Stimulated activated CD4-positive, alpha-beta T cell treated with anti-CD3 and anti-CD28 coated beads, Interleukin-2, amount 100 ng/mL, for 48 hours (primary cell): ENCODE results near the gene TEAD2.
A peak's percentile ranks its signal among the peaks of the same experiment; 100 is the strongest.

Experiments
- DNase-seq, 2 donors: peaks; one replicate each; pipeline ENCODE4 v3.0.0-alpha.2; 2020

TEAD2 gene

DNA sequence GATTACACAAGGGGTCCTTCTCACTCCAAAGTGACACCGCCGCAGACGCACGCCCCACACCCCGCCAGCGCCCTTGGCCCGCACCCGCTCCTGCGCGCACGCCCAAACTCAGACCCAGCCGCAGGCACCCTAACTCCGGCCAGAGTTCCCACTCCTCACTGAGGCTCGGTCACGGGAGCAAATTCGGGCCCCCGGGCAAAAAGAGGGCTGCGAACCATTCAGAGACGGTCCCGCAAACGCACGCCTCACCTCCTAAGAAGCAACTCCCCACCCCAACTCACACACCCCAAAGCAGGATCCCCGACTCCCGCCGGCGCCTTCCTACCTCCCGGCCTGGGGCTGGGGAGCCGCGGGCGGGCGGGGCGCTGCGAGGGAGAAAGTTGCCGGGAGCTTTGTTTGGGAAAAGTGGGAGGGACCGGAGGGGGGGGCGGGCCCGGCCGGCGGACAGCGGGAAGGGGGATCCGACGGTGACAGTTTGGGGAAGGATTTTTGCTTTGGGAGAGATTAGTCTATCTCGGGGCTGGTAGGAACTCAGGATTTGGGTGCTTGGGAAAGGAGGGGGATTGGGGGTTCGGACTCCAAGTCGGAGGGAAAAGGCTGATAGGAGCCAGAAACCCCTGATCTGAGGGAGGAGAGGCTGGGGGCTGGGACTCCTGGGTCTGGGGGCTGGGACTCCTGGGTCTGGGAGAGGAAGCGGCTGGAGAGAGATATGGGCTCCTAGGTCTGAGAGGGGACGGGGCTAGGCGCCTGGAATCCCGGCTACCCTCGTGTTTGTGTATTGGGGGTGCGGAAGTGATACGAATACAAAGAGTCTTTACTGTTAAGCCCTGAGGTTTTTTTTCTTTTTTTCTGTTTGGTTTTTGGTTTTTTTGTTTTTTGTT is at the start of gene TEAD2:
Gene TEAD2, minus strand, starts transcription at position 369 of the 881 bp plus-strand sequence. CDS start 2,341 bp downstream, outside the sequence.
- DNase-seq = no peak

GRCh38 chr19:49411681-49412326 is 49.6 kb upstream of the TEAD2 start:
- DNase-seq = no peak

GRCh38 chr19:49409441-49410029 is 47.3 kb upstream of the TEAD2 start:
- no peak for DNase-seq

DNA sequence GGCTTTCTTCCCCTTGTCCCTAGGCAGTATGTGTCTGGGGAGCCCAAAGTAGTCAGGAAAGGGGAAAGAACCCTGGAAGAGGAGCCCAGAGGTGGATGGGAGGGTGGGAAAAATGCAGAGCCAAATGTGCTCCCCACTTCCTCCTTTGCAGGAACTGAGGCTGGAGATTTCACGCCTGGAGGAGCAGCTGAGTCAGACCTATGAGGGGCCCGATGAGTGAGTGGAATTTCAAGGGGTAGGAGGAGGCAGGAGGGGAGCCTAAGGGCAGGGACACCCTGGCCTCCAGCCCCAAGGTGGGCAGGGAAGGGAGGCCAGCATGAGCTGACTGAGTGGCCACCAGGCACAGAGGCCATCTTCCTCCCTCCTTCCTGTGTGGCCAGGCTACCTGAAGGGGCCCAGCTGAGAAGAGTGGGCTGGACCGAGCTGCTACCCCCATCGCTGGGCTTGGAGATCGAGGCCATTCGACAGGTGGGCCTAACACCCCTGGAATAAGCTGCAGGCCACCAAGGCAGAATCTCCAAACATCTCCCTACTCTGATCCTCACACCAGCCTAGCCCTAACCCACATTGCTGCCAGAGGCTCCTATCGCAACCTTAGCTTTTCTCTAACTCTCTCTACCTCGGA is 46.7 kb upstream of the TEAD2 start:
- DNase-seq = no peak

- no peak for DNase-seq
Measured at GRCh38 chr19:49407482-49408015, 45.3 kb upstream of the TEAD2 start.

GRCh38 chr19:49407079-49407478 is 44.9 kb upstream of the TEAD2 start:
- no peak for DNase-seq

DNA sequence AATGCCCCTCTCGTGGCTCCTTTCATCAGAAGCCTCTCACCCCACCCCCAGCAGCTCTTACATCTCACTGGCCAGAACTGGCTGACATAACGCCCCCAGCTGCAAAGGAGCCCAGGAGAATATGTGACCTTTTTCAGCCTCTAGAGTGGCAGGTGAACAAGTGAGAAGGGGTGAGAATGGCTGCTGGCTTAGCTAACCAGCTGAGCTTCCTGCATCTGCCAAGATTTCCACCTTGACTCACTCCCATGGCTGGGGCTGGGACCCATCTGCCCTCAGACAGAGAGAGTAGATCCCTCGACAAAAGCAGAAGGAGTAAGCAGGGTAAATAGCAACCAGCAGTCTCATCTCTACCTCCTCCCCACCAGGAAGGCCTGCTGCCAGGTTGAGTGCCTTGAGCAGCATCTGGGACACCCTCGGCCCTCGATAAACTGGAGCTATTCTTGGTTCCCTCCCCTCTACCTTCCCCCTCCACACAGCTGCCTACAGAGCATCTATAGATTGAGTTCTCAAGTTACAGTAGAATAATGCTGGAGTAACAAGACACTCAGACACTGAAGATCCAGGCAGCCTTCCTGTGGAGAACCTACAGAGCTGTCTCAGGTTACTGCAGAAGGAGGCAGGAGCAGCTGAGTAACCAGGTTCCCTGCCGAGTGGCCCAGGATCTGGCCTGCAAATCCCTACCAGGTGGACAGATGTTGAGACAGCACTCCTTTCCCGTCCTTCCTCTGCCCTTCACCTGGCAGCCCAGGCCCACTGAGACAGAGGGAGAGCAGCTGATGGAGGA is 41.4 kb upstream of the TEAD2 start:
- DNase-seq = no peak

GRCh38 chr19:49400029-49400428 is 37.8 kb upstream of the TEAD2 start:
- no peak for DNase-seq

DNA sequence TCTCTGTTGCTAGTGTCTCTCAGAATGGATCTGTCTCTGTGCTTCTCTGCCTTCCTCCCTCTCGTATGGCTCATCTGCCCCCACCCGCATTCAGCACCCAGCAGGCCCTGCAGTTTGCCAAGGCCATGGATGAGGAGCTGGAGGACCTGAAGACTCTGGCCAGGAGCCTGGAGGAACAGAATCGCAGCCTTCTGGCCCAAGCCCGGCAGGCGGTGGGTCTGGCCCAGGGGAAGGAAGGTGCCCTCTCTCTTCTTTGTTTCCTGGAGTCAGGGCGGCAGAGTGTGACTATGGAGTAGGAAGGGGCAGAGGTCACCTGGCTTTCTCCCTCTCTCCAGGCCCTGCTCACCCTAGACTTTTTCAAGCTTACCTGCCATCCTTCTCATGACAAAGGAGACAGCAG is 36.7 kb upstream of the TEAD2 start:
- no peak for DNase-seq

GRCh38 chr19:49398001-49398615 is 35.9 kb upstream of the TEAD2 start:
- DNase-seq = no peak

GRCh38 chr19:49396738-49397505 is 34.7 kb upstream of the TEAD2 start:
- no peak for DNase-seq

DNA sequence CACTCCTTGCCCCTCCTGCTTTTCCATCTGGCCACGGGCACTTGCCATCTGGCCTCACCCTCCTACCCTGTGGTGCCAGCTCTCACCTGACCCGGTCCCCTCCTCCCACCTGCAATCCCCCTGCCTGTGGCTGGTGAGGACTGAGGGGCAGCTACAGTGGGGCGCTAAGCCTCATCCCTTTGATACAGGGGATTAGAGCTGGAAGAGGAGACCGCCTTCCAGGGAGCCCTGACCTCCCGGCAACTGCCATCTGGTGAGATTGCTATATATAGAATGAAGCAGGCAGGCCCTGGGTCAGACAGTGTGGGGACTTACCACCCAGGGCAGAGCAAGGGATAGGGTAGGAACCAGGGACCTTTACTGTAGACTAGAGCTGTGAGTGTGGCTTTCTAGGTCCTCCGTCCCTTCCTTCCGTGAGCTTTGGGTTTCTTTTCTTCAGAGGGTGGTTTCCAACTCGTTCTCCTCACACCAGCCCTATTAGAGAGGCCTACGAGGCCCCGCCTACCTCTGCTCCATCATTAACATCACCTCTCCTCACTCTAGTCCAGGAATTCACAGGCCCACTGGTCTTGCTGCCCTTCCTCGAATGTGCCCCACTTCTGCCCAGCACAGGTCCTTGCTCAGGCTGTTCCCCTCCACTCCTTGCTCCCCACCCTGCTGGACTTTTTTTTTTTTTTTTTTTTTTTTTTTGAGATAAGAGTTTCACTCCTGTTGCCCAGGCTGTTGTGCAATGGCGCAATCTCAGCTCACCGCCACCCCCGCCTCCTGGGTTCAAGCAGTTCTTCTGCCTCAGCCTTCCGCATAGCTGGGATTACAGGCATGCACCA is 33.6 kb upstream of the TEAD2 start:
- no peak for DNase-seq

DNA sequence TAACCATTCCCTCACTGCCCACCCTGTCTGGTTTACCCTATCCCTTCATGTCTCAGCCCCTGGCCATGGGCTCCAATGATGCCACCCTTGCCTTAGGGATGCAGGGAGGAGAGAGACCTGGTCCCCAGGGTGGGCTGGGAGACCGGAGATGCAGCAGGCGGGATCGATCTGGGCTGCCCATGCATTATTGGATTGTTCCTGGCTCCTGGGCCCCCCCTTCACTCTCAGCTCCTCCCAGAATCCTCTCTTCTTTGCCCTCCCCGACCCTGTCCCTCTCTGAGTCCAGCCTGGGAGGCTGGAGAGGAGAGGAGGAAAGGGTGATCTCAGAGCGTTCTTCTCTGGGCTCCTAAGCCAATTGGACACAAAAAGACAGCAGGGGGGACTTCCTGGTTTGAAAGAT is 31.7 kb upstream of the TEAD2 start:
- no peak for DNase-seq

DNA sequence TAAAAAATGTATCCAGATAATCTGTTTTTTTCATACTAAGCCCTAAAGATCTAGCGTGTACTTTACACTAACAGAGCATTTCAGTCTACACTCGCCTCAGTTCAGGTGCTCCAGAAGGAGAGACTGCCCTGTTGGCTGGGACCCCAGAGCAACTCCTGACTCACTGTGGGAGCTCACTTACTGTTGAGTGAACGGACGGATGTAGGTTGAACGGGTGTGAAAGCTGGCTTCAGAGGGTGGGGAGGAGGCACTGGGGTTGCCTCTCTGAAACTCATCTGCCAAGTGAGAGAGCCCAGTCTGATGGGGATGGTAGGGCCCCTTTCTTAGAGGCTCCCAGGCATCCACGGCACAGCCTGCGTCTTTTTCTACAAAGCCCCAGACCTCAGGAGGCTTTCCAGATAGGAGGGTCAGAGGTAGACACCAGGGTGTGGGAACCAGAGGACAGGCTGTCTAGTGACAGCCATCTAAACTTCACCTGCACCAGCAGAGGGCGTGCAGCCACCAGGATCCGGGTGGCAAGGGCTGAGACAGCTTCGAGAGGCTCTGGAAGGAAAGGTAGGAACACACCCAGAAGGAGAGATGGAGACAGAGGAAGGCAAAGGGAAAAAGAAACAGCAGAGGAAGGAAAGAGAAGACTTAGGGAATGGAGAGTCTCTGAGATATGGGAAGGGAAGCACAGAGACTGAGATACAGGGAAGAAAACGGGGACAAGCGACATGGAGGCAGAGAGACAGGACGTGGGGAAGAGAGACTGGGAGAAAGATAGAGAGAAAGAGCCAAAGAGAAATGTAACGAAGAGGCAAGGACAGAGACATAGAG is 29.6 kb upstream of the TEAD2 start:
- peak; percentile 76 to 77 for DNase-seq

DNA sequence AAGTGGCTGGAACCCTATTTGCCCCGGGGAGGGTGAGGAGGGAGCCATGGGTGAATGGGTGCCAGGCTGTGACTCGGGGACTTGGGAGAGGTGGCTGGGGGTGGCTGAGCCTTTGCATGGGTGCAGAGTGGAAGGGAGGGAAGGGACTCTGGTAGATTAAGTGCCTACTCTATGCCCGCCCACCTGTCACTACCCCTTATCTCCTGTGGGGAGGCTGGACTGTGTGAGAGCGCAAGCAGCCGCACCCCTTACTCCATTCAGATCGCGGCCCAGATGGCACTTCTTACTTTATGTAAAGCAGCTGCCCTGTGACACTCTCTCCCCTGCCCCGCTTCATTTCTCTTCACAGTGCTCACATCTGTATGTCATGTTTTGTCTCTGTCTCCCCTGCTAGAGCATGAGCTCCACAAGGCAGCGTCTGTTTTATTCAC is 28.7 kb upstream of the TEAD2 start:
- DNase-seq = no peak

DNA sequence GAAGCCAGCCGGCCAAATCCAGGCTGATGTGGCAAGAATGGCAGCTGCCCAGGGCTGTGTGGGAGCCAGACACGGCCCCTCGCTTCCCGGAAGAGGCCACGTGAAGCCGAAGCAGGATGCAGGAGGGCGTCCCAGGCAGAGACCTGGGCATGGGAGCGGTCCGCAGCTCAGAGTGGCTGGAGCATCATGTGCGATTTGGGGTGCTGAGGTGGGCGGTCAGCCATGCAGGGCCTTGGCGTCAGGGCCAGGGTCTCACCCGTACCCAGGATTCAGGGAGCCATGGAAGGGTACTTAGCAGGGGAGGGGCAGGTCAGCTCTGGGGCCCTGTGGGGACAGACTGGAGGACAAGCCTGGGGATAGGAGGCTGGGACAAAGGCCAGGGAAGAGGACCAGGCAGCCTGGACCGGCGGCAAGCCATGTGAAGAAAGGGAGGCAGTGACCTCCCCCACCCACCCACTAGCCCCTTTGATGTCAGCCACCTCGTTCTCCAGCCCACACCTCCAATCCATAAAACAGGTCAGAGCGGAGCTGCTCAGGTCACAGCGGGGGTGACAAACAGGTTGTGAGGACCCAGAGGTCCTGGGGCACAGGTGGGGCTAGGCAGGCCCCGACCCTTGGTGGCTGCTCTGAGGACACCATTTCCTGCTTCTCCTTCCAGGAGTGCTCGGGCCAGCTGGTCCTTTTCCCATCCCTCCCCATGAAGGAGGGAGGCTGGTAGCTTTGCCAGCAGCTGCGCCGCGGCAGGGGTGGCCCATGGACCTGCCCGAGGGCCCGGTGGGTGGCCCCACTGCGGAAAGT is 28.1 kb upstream of the TEAD2 start:
- DNase-seq = no peak

- no peak for DNase-seq
Measured at GRCh38 chr19:49389406-49389805, 27.2 kb upstream of the TEAD2 start.

DNA sequence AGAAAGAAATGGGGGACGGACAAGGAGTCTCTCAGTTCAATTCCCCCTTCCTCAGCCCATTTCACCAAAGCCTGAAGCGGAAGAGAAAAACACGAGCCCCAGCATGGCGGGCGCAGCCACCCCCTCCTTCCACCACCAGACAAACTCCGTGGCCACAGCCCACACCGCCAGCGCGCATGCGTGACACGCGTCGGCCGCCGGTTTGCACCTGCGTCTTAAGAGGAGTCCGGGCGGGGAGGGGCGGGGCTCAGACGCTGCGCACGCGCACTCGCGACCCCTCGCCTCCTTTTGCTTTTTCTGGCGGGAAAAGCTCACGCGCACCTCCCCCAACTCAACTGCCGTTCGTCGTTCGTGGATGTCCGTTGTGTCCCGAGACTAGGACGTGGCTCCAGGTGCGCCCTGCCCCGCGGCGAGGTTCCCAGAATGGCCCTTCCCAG is 25.7 kb upstream of the TEAD2 start, which contains the start of gene KASH5:
Gene KASH5, plus strand, starts transcription at position 314 of the 437 bp plus-strand sequence. CDS start 2,635 bp downstream, outside the sequence.
- DNase-seq = peak; percentile 65 to 73
